CD14-positive monocyte (primary cell): ENCODE measurements around the gene TSSK6. TPM values are rescaled to one million over a fixed set of nuclear protein-coding genes. Genes with fewer than 3 reads are reported as not detected.

Experiments
- DNase-seq, 3 donors: peaks; one replicate each; pipeline ENCODE4 v3.0.0-alpha.2; 2011 to 2022
- H2AFZ ChIP-seq: 2 replicates; pipeline ENCODE4 v1.6.0; 2012; ENCODE audit warnings: mild to moderate bottlenecking, low read depth, low read length, inconsistent platforms; ENCODE audit not compliant: insufficient read depth, poor library complexity, severe bottlenecking
- H3K27ac ChIP-seq, 2 donors: 1 replicate in 1 of 2; 2 replicates in 1 of 2; pipeline ENCODE4 v1.5.1; 2012 to 2013; ENCODE audit warnings: low read length in 2 of 2, control low read depth in 1 of 2, inconsistent platforms in 1 of 2, low read depth in 1 of 2, mild to moderate bottlenecking in 1 of 2
- H3K27me3 ChIP-seq, 2 donors: one replicate each; pipeline versions ENCODE4 v1.6.0 to v1.6.1; 2011 to 2013; ENCODE audit warnings: low read length in 2 of 2; ENCODE audit not compliant: control insufficient read depth in 2 of 2, insufficient read depth in 2 of 2
- H3K36me3 ChIP-seq, 2 donors: replicated peaks in 1 of 2; 1 replicate in 1 of 2; 2 replicates in 1 of 2; pipeline versions ENCODE4 v1.5.1 to v1.6.1; 2012 to 2013; ENCODE audit warnings: low read length in 2 of 2, control low read depth in 1 of 2, inconsistent platforms in 1 of 2, mild to moderate bottlenecking in 1 of 2; ENCODE audit not compliant: insufficient read depth in 2 of 2, control insufficient read depth in 1 of 2
- H3K4me1 ChIP-seq, 2 donors: 1 replicate in 1 of 2; 2 replicates in 1 of 2; pipeline versions ENCODE4 v1.5.1 to v1.6.1; 2012 to 2013; ENCODE audit warnings: low read length in 2 of 2, control low read depth in 1 of 2, inconsistent platforms in 1 of 2, mild to moderate bottlenecking in 1 of 2, moderate library complexity in 1 of 2; ENCODE audit not compliant: insufficient read depth in 2 of 2, control insufficient read depth in 1 of 2
- H3K4me2 ChIP-seq: replicated peaks from 2 replicates; pipeline ENCODE3; 2012; ENCODE audit warnings: low read length, moderate library complexity, mild to moderate bottlenecking; ENCODE audit not compliant: poor library complexity, severe bottlenecking; ENCODE audit errors: extremely low read depth
- H3K4me3 ChIP-seq, 3 experiments: fragments of 200-600 bp in 1 of 3; sonication (generic) in 1 of 3; replicated peaks in 1 of 3; 1 replicate in 2 of 3; 2 replicates in 1 of 3; pipeline ENCODE4 v1.5.1; 2011 to 2013; ENCODE audit warnings: low read length in 3 of 3, mild to moderate bottlenecking in 3 of 3, control low read depth in 2 of 3, low read depth in 2 of 3, inconsistent platforms in 1 of 3, moderate library complexity in 1 of 3
- H3K79me2 ChIP-seq: 2 replicates; pipeline ENCODE4 v1.6.0; 2012; ENCODE audit warnings: mild to moderate bottlenecking, control low read depth, inconsistent platforms, low read length, moderate library complexity; ENCODE audit not compliant: insufficient read depth
- H3K9ac ChIP-seq: 2 replicates; pipeline ENCODE4 v1.6.0; 2017; ENCODE audit warnings: low read length, mild to moderate bottlenecking; ENCODE audit not compliant: insufficient read depth, poor library complexity, severe bottlenecking
- H3K9me3 ChIP-seq, 2 donors: replicated peaks in 1 of 2; 1 replicate in 1 of 2; 2 replicates in 1 of 2; pipeline versions ENCODE4 v1.5.1 to v1.6.1; 2012 to 2013; ENCODE audit warnings: low read length in 2 of 2, control low read depth in 1 of 2; ENCODE audit not compliant: control insufficient read depth in 1 of 2, insufficient read depth in 1 of 2
- H4K20me1 ChIP-seq: 2 replicates; pipeline ENCODE4 v1.6.0; 2012; ENCODE audit warnings: mild to moderate bottlenecking, low read length, control low read depth, moderate library complexity; ENCODE audit not compliant: insufficient read depth
- H3K27ac Mint-ChIP-seq, 7 donors: one replicate each; pipeline ENCODE4 v1.8.0; 2020; ENCODE audit warnings: mild to moderate bottlenecking in 7 of 7, mixed read lengths in 7 of 7, moderate library complexity in 6 of 7, inconsistent platforms in 2 of 7
- H3K27me3 Mint-ChIP-seq, 3 donors: one replicate each; pipeline ENCODE4 v1.8.0; 2021 to 2022; ENCODE audit warnings: low read depth in 3 of 3, mild to moderate bottlenecking in 3 of 3, mixed read lengths in 3 of 3, moderate library complexity in 3 of 3, inconsistent platforms in 1 of 3
- H3K36me3 Mint-ChIP-seq, 2 donors: one replicate each; pipeline ENCODE4 v1.8.0; 2020; ENCODE audit warnings: mixed read lengths in 2 of 2, inconsistent platforms in 1 of 2, mild to moderate bottlenecking in 1 of 2
- H3K4me1 Mint-ChIP-seq: one replicate; pipeline ENCODE4 v1.8.0; 2020; ENCODE audit warnings: mild to moderate bottlenecking, mixed read lengths
- H3K4me3 Mint-ChIP-seq, 2 donors: one replicate each; pipeline ENCODE4 v1.8.0; 2020; ENCODE audit warnings: mild to moderate bottlenecking in 2 of 2, mixed read lengths in 2 of 2, moderate library complexity in 1 of 2
- H3K9me3 Mint-ChIP-seq, 7 donors: one replicate each; pipeline ENCODE4 v1.8.0; 2020 to 2022; ENCODE audit warnings: mixed read lengths in 7 of 7, mild to moderate bottlenecking in 6 of 7, moderate library complexity in 6 of 7, inconsistent platforms in 2 of 7
- CTCF ChIP-seq: fragments of 200-600 bp; IDR thresholded peaks from one replicate; pipeline ENCODE4 v1.8.0; 2022; ENCODE audit warnings: antibody characterized with exemption, mild to moderate bottlenecking
- WGBS: methylation state at CpG from one replicate; pipeline ENCODE4 v1.1.5; 2013; ENCODE audit warnings: missing lambda C conversion rate; ENCODE audit not compliant: insufficient coverage; 5-methylcytosine and 5-hydroxymethylcytosine counted together
- intact Hi-C, 2 donors: fragments of 100-400 bp; cut with micrococcal nuclease; formaldehyde crosslinking; loops; one replicate each; pipeline versions ENCODE4 v1.15.0 to v1.15.1; 2023
- polyA plus RNA-seq, 3 donors: library from polyadenylated mRNA; depleted of rRNA in 1 of 3; unstranded in 2 of 3; stranded (reverse) in 1 of 3; fragments of 300-500 nt in 2 of 3; fragments of >200 nt in 1 of 3; fragmentation: Illumina TruSeq in 2 of 3; gene quantifications; 1 replicate in 2 of 3; 2 replicates in 1 of 3; pipeline ENCODE4 v1.2.3, GENCODE V29; 2012 to 2021

TSSK6 gene
- polyA plus RNA-seq, 3 donors: 0.27 to 0.80 TPM; not detected in 1

- peak within 1 kb of the TSS in 1 of 2 donors; percentile 80 for H3K4me3 Mint-ChIP-seq
- no peak within 1 kb of the TSS for H3K4me2 ChIP-seq
- no peak within 1 kb of the TSS for H3K27ac ChIP-seq
- peaks cover 33 to 39% of the 10 kb centered on the region in 2 donors for H3K4me1 ChIP-seq
- DNase-seq: no peak
- no peak for TF ChIP-seq CTCF
- peaks cover 9 to 16% of the 10 kb centered on the region in 2 donors for H3K9me3 ChIP-seq
- 6% methylated on average over 51 of the region's 56 CpGs for WGBS
- H3K79me2 ChIP-seq: no peaks in the 10 kb centered on the region
- no peaks in the 10 kb centered on the region for H3K36me3 ChIP-seq
- peaks cover 8 to 43% of the 10 kb centered on the region in 2 donors for H3K27me3 ChIP-seq
- H4K20me1 ChIP-seq: no peaks in the 10 kb centered on the region
- H3K36me3 Mint-ChIP-seq: peaks cover 0 to 2% of the 10 kb centered on the region in 2 donors
- no peak within 1 kb of the TSS for H3K27ac Mint-ChIP-seq
- intact Hi-C loops: loop anchor here in 1 of 2 donors (10.0 kb wide), 1 partner anchor 237 kb away; no protein-coding TSS in a partner anchor
- peaks cover 0 to 29% (median 21%) of the 10 kb centered on the region in 7 donors for H3K9me3 Mint-ChIP-seq
- no peak within 1 kb of the TSS for H2AFZ ChIP-seq
- H3K27me3 Mint-ChIP-seq: peaks cover 37 to 59% (median 53%) of the 10 kb centered on the region in 3 donors
- no peak within 1 kb of the TSS for H3K4me3 ChIP-seq
- H3K4me1 Mint-ChIP-seq: peaks cover 34% of the 10 kb centered on the region
- no peak within 1 kb of the TSS for H3K9ac ChIP-seq
Observed at GRCh38 chr19:19538061-19538784, 22.9 kb upstream of the TSSK6 start, which contains the start of gene CILP2. TSS of gene CILP2 (plus strand) at chr19:19538265. CDS start at chr19:19538350, 85 bp downstream.

- peak overlapping the region in 1 of 2 donors; percentile 82 for H3K4me3 Mint-ChIP-seq
- Histone ChIP-seq H3K4me3 (no peak overlapping the region), H3K4me2 (no peak overlapping the region), H3K27me3 (peaks cover 8 to 43% of the 10 kb centered on the region in 2 donors), H3K9ac (no peak overlapping the region), H3K9me3 (peaks cover 9 to 16% of the 10 kb centered on the region in 2 donors), H3K27ac (no peak overlapping the region), H2AFZ (no peak overlapping the region), H4K20me1 (no peaks in the 10 kb centered on the region), H3K79me2 (no peaks in the 10 kb centered on the region), H3K36me3 (no peaks in the 10 kb centered on the region), H3K4me1 (peaks cover 27 to 30% of the 10 kb centered on the region in 2 donors)
- peaks cover 0 to 29% (median 21%) of the 10 kb centered on the region in 7 donors for H3K9me3 Mint-ChIP-seq
- H3K36me3 Mint-ChIP-seq: peaks cover 0 to 2% of the 10 kb centered on the region in 2 donors
- peaks cover 37 to 58% (median 55%) of the 10 kb centered on the region in 3 donors for H3K27me3 Mint-ChIP-seq
- peaks cover 28% of the 10 kb centered on the region for H3K4me1 Mint-ChIP-seq
- no peak for DNase-seq
- intact Hi-C loops: loop anchor here in 1 of 2 donors (10.0 kb wide), 1 partner anchor 237 kb away; no protein-coding TSS in a partner anchor
- H3K27ac Mint-ChIP-seq: peak overlapping the region in 1 of 7 donors; percentile 69
- no peak for TF ChIP-seq CTCF
- WGBS: 45% methylated on average over 45 of the region's 59 CpGs
Observed at GRCh38 chr19:19537075-19538048, 22.0 kb upstream of the TSSK6 start.
